HG02870 (cell line): ENCODE results near the gene GCAT.
"Not testable (repeated sequence)": the region's sequence is repeated elsewhere in the genome, so short reads cannot be mapped to it uniquely, and the experiment has no call there.

Experiments
- ATAC-seq: cut with Tn5 transposase; IDR thresholded peaks from one replicate; pipeline ENCODE4 v1.9.1; 2021; ENCODE audit warnings: mild to moderate bottlenecking, moderate library complexity; ENCODE audit not compliant: unreplicated experiment

Gene GCAT

GRCh38 chr22:37781434-37782059 lies 26.2 kb upstream of the GCAT start:
- no peak for ATAC-seq

GRCh38 chr22:37782340-37783168 lies 25.2 kb upstream of the GCAT start:
- no peak for ATAC-seq

GRCh38 chr22:37784829-37785495 lies 22.8 kb upstream of the GCAT start:
- no peak for ATAC-seq

- no peak for ATAC-seq
These were observed 17.5 kb upstream of the GCAT start for GRCh38 chr22:37790234-37790633.

GRCh38 chr22:37792494-37792893 lies 15.2 kb upstream of the GCAT start:
- no peak for ATAC-seq

- ATAC-seq, result no peak
These were observed 13.4 kb upstream of the GCAT start for GRCh38 chr22:37794376-37794775.

GRCh38 chr22:37796079-37796478 lies 11.7 kb upstream of the GCAT start:
- no peak for ATAC-seq

GRCh38 chr22:37797259-37797658 lies 10.5 kb upstream of the GCAT start:
- not testable (repeated sequence) for ATAC-seq

GRCh38 chr22:37797874-37798500 lies 9.7 kb upstream of the GCAT start:
- ATAC-seq, result no peak

GRCh38 chr22:37799979-37800378 lies 7.8 kb upstream of the GCAT start:
- not testable (repeated sequence) for ATAC-seq

- ATAC-seq, result no peak
These were observed 5.8 kb upstream of the GCAT start for GRCh38 chr22:37801946-37802309.

- no peak for ATAC-seq
These were observed 5.2 kb upstream of the GCAT start for GRCh38 chr22:37802310-37803194.

- ATAC-seq, result no peak
These were observed 4.5 kb upstream of the GCAT start for GRCh38 chr22:37803195-37803638.

- ATAC-seq, result no peak
These were observed 3.9 kb upstream of the GCAT start for GRCh38 chr22:37803639-37804351.

- ATAC-seq, result no peak
These were observed 3.3 kb upstream of the GCAT start for GRCh38 chr22:37804352-37804880.

- no peak for ATAC-seq
These were observed 2.6 kb upstream of the GCAT start for GRCh38 chr22:37804881-37805809.

GRCh38 chr22:37805810-37806277 lies 1.9 kb upstream of the GCAT start:
- ATAC-seq, result no peak
